Trophoblast cell (in vitro differentiated cells and primary cell): ENCODE data around the gene ZNF446.

Experiments used
- DNase-seq, 2 donors: peaks; one replicate each; pipeline ENCODE4 v3.0.0-alpha.2; 2016
- H2AFZ ChIP-seq: 2 replicates; pipeline ENCODE4 v1.6.1; 2013; ENCODE audit warnings: low read length, moderate library complexity, mild to moderate bottlenecking; ENCODE audit not compliant: insufficient read depth, poor library complexity
- H2AK5ac ChIP-seq: 2 replicates; pipeline ENCODE4 v1.6.1; 2013; ENCODE audit warnings: mild to moderate bottlenecking, low read length
- H2BK120ac ChIP-seq: 2 replicates; pipeline ENCODE4 v1.6.1; 2013; ENCODE audit warnings: low read length, mild to moderate bottlenecking, moderate library complexity; ENCODE audit not compliant: insufficient read depth, poor library complexity
- H2BK12ac ChIP-seq: 2 replicates; pipeline ENCODE4 v1.6.1; 2013; ENCODE audit warnings: mild to moderate bottlenecking, low read length, moderate library complexity
- H2BK5ac ChIP-seq: 2 replicates; pipeline ENCODE4 v1.6.1; 2013; ENCODE audit warnings: low read length, low read depth, moderate library complexity, mild to moderate bottlenecking; ENCODE audit not compliant: poor library complexity
- H3K14ac ChIP-seq: 2 replicates; pipeline ENCODE4 v1.6.1; 2013; ENCODE audit warnings: mild to moderate bottlenecking, low read length
- H3K18ac ChIP-seq: 2 replicates; pipeline ENCODE4 v1.6.1; 2013; ENCODE audit warnings: mild to moderate bottlenecking, low read length
- H3K23ac ChIP-seq: 2 replicates; pipeline ENCODE4 v1.6.1; 2013; ENCODE audit warnings: low read length
- H3K27ac ChIP-seq: 2 replicates; pipeline ENCODE4 v1.5.1; 2013; ENCODE audit warnings: low read depth, mild to moderate bottlenecking, inconsistent platforms, low read length, moderate library complexity
- H3K27me3 ChIP-seq: 2 replicates; pipeline ENCODE4 v1.6.1; 2013; ENCODE audit warnings: inconsistent platforms, mild to moderate bottlenecking, low read length, moderate library complexity; ENCODE audit not compliant: insufficient read depth
- H3K36me3 ChIP-seq, 2 experiments: 1 replicate in 1 of 2; 2 replicates in 1 of 2; pipeline ENCODE4 v1.6.1; 2013; ENCODE audit warnings: low read length in 2 of 2, mild to moderate bottlenecking in 2 of 2, moderate library complexity in 1 of 2; ENCODE audit not compliant: insufficient read depth in 2 of 2, control insufficient read depth in 1 of 2
- H3K4ac ChIP-seq: 2 replicates; pipeline ENCODE4 v1.6.1; 2013; ENCODE audit warnings: low read depth, mild to moderate bottlenecking, low read length, moderate library complexity
- H3K4me1 ChIP-seq, 2 experiments: 1 replicate in 1 of 2; 2 replicates in 1 of 2; pipeline ENCODE4 v1.6.1; 2013; ENCODE audit warnings: low read length in 2 of 2, mild to moderate bottlenecking in 2 of 2, moderate library complexity in 1 of 2; ENCODE audit not compliant: insufficient read depth in 2 of 2, control insufficient read depth in 1 of 2
- H3K4me2 ChIP-seq: 2 replicates; pipeline ENCODE4 v1.6.1; 2013; ENCODE audit warnings: inconsistent platforms, mild to moderate bottlenecking, low read length, moderate library complexity
- H3K4me3 ChIP-seq: 2 replicates; pipeline ENCODE4 v1.5.1; 2013; ENCODE audit warnings: mild to moderate bottlenecking, low read depth, low read length, inconsistent platforms
- H3K79me1 ChIP-seq: one replicate; pipeline ENCODE4 v1.6.1; 2013; ENCODE audit warnings: low read length
- H3K79me2 ChIP-seq: 2 replicates; pipeline ENCODE4 v1.6.1; 2013; ENCODE audit warnings: low read length, mild to moderate bottlenecking; ENCODE audit not compliant: control insufficient read depth, insufficient read depth, poor library complexity
- H3K9ac ChIP-seq: 2 replicates; pipeline ENCODE4 v1.6.1; 2013; ENCODE audit warnings: mild to moderate bottlenecking, low read length
- H3K9me3 ChIP-seq: 2 replicates; pipeline ENCODE4 v1.6.1; 2013; ENCODE audit warnings: low read depth, mild to moderate bottlenecking, control low read depth, inconsistent platforms, low read length; ENCODE audit not compliant: insufficient read depth
- H4K12ac ChIP-seq: 2 replicates; pipeline ENCODE4 v1.6.1; 2013; ENCODE audit warnings: low read depth, mild to moderate bottlenecking, low read length, moderate library complexity
- H4K8ac ChIP-seq: 2 replicates; pipeline ENCODE4 v1.6.1; 2013; ENCODE audit warnings: low read depth, mild to moderate bottlenecking, low read length, moderate library complexity
- H4K91ac ChIP-seq: one replicate; pipeline ENCODE4 v1.6.1; 2013; ENCODE audit warnings: low read depth, mild to moderate bottlenecking, low read length, moderate library complexity
- WGBS: extraction: QIAGEN DNeasy Blood & Tissue Kit; methylation state at CpG from one replicate; pipeline ENCODE4 v1.1.7; 2013; ENCODE audit warnings: missing lambda C conversion rate; ENCODE audit not compliant: insufficient read length, insufficient coverage; ENCODE audit errors: extremely low coverage; 5-methylcytosine and 5-hydroxymethylcytosine counted together

Gene ZNF446

DNA sequence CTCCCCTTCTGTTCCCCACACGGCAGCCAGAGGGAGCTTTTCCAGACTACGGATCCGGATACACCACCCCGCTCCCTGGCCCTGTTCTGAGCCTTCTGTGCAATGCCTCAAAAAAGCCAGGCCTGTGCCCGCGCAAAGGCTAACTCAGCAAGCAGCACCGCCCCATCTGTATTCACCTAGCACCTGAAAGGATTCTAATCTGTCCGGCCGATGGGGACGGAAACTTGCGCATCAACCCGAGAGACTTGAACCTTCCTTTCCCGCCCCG is 42.9 kb downstream of the ZNF446 start:
- H3K18ac ChIP-seq, result peak overlapping the region; percentile 83
- no peaks in the 10 kb centered on the region for H3K27me3 ChIP-seq
- no peak overlapping the region for H3K23ac ChIP-seq
- peak overlapping the region; percentile 88 for H3K4me3 ChIP-seq
- no peak overlapping the region for H2BK12ac ChIP-seq
- H4K8ac ChIP-seq, result peak overlapping the region; percentile 64
- H2AK5ac ChIP-seq, result peak overlapping the region; percentile 75
- peak overlapping the region; percentile 92 for H4K91ac ChIP-seq
- H3K9ac ChIP-seq, result peak overlapping the region; percentile 91
- H4K12ac ChIP-seq, result peak overlapping the region; percentile 93
- H3K4ac ChIP-seq, result peak overlapping the region; percentile 81
- peaks cover 21% of the 10 kb centered on the region for H3K79me2 ChIP-seq
- peak overlapping the region; percentile 67 for H2BK120ac ChIP-seq
- peak; percentile 56 to 68 for DNase-seq
- peaks cover 13% of the 10 kb centered on the region in 2 experiments for H3K4me1 ChIP-seq
- H2BK5ac ChIP-seq, result peak overlapping the region; percentile 54
- peak overlapping the region; percentile 94 for H3K14ac ChIP-seq
- peak overlapping the region; percentile 72 for H2AFZ ChIP-seq
- H3K4me2 ChIP-seq, result peak overlapping the region; percentile 61
- peaks cover 21 to 22% of the 10 kb centered on the region in 2 experiments for H3K36me3 ChIP-seq
- WGBS, result no CpG with 5 or more reads among the region's 14 CpGs
- H3K9me3 ChIP-seq, result no peaks in the 10 kb centered on the region
- H3K27ac ChIP-seq, result peak overlapping the region; percentile 80
- H3K79me1 ChIP-seq, result peaks cover 17% of the 10 kb centered on the region

GRCh38 chr19:58519355-58520256 is 43.5 kb downstream of the ZNF446 start, which contains the start of gene ZBTB45:
TSS of gene ZBTB45 (minus strand) at chr19:58519810. CDS start at chr19:58517673, 2,137 bp downstream.
- Histone ChIP-seq H2BK120ac (peak within 1 kb of the TSS; percentile 67), H2AFZ (peak within 1 kb of the TSS; percentile 72), H2AK5ac (peak within 1 kb of the TSS; percentile 87), H3K27me3 (no peaks in the 10 kb centered on the region), H2BK12ac (no peak within 1 kb of the TSS), H3K27ac (peak within 1 kb of the TSS; percentile 80), H3K4me1 (peaks cover 9 to 10% of the 10 kb centered on the region in 2 experiments), H3K23ac (no peak within 1 kb of the TSS), H3K18ac (peak within 1 kb of the TSS; percentile 83), H3K14ac (peak within 1 kb of the TSS; percentile 94), H3K4me3 (peak within 1 kb of the TSS; percentile 88), H4K91ac (peak within 1 kb of the TSS; percentile 92), H2BK5ac (peak within 1 kb of the TSS; percentile 54), H3K9ac (peak within 1 kb of the TSS; percentile 91), H3K79me2 (peaks cover 17% of the 10 kb centered on the region), H3K4ac (peak within 1 kb of the TSS; percentile 81), H4K8ac (peak within 1 kb of the TSS; percentile 64), H3K79me1 (peaks cover 15% of the 10 kb centered on the region), H4K12ac (peak within 1 kb of the TSS; percentile 93), H3K4me2 (peak within 1 kb of the TSS; percentile 61), H3K36me3 (peaks cover 21 to 22% of the 10 kb centered on the region in 2 experiments), H3K9me3 (no peaks in the 10 kb centered on the region)
- no CpG with 5 or more reads among the region's 87 CpGs for WGBS
- peak; percentile 91 to 93 for DNase-seq

- Histone ChIP-seq H3K9me3 (no peaks in the 10 kb centered on the region), H4K12ac (peak overlapping the region; percentile 93), H3K36me3 (peaks cover 21 to 22% of the 10 kb centered on the region in 2 experiments), H3K79me2 (peaks cover 17% of the 10 kb centered on the region), H3K4me1 (peaks cover 8 to 9% of the 10 kb centered on the region in 2 experiments), H2BK12ac (no peak overlapping the region), H4K91ac (peak overlapping the region; percentile 92), H2BK5ac (no peak overlapping the region), H2BK120ac (no peak overlapping the region), H3K14ac (peak overlapping the region; percentile 30), H3K27ac (peak overlapping the region; percentile 80), H3K18ac (peak overlapping the region; percentile 0), H2AFZ (peak overlapping the region; percentile 35), H4K8ac (peak overlapping the region; percentile 64), H3K23ac (no peak overlapping the region), H2AK5ac (no peak overlapping the region), H3K4ac (peak overlapping the region; percentile 54), H3K4me3 (peak overlapping the region; percentile 88), H3K9ac (peak overlapping the region; percentile 91), H3K4me2 (peak overlapping the region; percentile 61), H3K79me1 (peaks cover 15% of the 10 kb centered on the region), H3K27me3 (no peaks in the 10 kb centered on the region)
- no peak for DNase-seq
- WGBS, result no CpG with 5 or more reads among the region's 7 CpGs
Measured at GRCh38 chr19:58520257-58520599, 44.1 kb downstream of the ZNF446 start.

DNA sequence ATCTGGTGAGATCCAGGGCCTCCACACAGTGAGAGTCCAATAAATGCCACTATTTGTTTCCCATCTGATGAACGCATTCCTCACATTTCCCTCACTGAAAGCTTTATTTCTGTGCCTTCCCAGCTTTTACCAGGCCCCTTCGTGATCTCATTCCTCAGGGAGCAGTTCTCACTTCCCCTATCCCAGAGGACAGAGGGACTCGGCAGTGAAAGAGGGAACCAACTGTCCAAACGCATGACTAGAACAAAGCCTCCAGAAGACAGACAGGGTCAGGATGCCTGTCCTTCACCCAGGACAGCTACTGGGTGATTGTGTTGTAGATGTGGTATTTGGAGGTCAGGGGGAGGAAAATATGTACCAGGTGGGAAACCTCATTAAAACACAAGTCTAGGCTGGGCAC is 45.5 kb downstream of the ZNF446 start:
- Histone ChIP-seq H2BK5ac (no peak overlapping the region), H3K36me3 (peaks cover 11% of the 10 kb centered on the region in 2 experiments), H3K27me3 (no peaks in the 10 kb centered on the region), H3K4me1 (peaks cover 8 to 9% of the 10 kb centered on the region in 2 experiments), H4K8ac (no peak overlapping the region), H3K9ac (no peak overlapping the region), H2BK120ac (no peak overlapping the region), H2AFZ (peak overlapping the region; percentile 50), H3K79me1 (peaks cover 15% of the 10 kb centered on the region), H2AK5ac (no peak overlapping the region), H3K79me2 (peaks cover 17% of the 10 kb centered on the region), H3K4me3 (no peak overlapping the region), H3K9me3 (no peaks in the 10 kb centered on the region), H3K4ac (no peak overlapping the region), H3K18ac (no peak overlapping the region), H2BK12ac (no peak overlapping the region), H3K4me2 (no peak overlapping the region), H3K23ac (no peak overlapping the region), H4K91ac (no peak overlapping the region), H4K12ac (no peak overlapping the region), H3K27ac (no peak overlapping the region), H3K14ac (no peak overlapping the region)
- no CpG with 5 or more reads among the region's 4 CpGs for WGBS
- no peak for DNase-seq
